Measurements from ENCODE around the gene AHNAK.

Gene AHNAK

DNA sequence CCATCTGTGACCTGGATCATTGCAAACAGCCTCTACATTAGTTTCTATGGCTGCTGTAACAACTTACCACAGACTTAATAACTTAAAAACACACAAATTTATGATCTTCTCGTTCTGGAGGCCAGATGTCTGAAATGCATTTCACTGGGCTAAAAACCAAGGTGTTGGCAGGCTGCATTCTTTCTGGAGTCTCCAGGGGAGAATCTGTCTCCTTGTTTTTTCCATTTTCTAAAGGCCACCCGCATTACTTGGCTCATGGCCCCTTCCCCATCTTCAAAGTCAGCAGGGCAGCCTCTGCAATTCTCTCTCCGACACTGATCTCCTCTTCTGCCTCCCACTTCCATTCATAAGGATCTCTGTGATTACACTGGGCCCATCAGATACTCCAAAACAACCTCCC lies 116.2 kb downstream of the AHNAK start:
- no peak for DNase-seq

DNA sequence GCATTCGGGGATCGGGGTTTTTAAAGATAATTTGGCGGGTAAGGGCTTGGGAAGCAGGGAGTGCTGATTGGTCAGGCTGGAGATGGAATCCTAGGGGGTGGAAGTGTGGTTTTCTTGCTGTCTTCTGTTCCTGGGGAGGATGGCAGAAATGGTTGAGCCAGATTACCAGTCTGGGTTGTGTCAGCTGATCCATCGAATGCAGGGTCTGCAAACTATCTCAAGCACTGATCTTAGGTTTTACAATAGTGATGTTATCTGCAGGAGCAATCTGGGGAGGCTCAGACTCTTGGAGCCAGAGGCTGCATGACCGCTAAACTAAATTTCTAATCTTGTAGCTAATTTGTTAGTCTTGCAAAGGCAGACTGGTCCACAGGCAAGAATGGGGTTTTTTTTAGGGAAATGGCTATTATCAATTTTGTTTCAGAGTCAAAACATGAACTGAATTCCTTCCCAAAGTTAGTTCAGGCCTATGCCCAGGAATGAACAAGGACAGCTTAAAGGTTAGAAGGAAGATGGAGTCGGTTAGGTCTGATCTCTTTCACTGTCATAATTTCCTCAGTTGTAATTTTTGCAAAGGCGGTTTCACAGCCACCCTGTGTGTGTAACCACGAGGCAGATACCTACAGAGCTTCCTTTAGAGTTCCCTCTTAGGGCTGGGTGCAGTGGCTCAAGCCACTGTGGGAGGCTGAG lies 117.6 kb downstream of the AHNAK start:
- no peak for DNase-seq

DNA sequence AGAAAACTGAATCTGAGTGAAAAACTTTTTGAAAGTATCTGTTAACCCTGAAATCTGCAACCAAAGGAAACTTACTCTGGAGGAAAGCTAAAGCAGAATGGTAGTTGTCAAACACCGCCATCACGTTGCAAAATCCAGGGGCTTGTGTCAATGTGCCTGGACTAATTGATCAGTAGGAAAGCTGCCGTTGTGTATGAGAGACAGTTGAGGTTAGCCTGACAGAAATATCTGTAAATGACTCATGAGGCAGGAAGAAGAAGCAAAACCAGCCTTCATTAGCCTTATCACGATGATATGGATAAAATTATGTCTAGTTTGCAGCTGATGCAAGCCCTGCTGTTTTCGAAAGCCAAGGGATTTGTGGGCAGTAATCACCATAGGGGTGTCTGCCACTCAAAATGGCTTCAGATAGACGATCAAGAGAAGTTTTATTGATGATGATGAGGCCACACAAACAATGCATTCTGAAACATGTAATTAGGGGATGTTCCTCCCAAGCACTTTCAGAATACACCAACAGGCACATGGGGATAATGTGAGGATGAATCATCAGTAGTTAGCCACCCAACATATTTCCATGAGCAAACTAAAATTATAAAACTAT lies 118.9 kb downstream of the AHNAK start:
- DNase-seq: no peak

DNA sequence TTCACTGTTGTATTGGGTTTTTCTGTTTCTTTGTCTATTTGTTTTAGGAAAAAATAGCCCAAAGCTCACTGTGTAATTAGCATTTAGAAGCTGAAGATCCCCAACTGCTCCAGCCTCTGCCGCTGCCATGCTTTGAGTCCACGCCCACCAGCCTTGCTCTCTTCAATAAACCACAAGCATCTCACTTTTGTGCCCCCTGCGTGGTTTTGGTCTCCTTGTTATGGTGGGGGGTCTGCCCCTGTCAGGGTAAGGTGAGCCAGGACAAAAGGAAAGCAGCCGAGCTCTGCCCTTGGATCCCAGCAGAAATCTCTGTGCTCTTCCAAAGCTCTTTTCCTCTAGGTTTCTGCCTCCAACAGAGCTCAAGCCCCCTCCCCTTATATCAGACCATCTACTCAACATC lies 123.6 kb downstream of the AHNAK start:
- DNase-seq: no peak

DNA sequence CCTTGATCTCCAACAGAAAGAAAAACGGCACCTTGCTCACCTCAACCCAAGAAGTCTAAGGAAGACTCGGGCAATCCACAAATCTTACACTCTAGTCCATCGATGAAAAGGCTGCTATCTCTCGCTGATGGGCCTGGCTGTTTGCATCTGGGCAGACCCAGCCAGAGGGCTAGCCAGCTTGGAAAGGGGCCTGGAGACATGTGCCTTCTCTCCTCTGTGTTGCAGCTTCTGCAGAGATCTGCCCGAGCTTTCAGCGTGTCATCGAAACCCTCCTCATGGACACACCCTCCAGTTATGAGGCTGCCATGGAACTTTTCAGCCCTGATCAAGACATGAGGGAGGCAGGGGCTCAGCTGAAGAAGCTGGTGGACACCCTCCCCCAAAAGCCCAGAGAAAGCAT lies 124.6 kb downstream of the AHNAK start:
- no peak for DNase-seq

DNA sequence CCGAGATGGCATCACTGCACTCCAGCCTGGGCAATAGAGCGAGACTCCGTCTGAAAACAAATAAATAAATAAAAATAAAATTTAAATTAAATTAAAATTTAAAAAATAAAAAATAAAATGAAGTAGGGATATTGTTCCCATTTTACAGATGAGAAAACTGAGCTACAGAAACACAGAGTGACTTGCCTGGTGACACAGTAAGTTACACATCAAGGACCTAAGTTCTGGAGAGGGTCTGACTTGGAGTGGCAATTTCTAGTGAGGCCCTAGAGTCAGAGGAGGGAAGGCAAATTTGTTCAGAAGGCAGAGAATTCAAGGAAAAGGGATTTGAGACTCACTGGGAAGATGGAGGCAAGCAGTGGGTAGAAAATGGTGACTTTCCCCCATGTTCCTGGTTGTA lies 125.7 kb downstream of the AHNAK start:
- DNase-seq: no peak

DNA sequence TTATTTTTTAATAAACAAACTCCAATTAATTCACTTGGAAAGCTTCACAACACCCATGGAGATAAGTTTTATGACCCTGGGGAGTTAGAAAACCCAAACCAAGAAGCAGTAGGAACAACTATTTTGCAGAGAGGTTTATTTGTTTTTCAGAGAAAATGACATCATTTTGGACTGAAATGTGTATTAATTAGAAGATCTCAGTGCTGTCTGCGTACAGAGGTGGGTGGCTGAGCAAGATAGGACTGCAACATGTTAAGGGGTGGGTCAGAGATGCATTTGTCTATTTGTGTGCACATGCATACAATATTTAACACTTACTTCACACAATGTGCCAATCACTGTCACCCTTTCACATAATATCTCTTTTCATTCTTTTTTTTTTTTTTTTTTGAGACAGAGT lies 126.7 kb downstream of the AHNAK start:
- DNase-seq: no peak

DNA sequence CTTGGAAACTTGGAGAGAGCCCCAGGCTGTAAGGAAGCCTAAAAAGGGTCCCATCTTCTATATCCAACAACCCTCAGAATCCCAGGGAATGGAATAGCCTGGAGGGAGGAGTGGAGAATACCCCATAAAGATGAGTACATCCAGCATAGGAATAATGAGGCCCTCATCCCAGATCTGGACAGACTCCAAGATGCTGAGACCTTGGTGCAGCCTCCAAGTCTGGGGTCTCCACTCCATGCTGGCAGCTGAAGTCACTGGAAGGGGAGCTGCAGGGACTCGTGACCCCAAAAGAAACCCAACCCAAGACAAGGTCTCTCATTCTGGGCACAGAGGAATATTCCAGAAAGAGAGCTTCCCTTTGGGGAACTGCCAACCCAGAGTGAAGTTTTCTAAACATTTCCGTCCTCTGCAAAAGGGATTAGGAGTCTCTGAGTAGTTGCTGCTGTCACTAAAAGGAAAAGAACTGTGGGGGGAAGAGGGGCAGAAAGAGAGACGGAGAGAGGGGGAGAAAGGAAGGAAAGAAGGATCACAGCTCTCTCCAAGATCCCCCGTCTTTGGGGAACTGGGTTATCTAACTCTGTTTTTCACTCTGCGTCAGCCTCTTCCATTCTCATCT lies 127.2 kb downstream of the AHNAK start:
- no peak for DNase-seq

DNA sequence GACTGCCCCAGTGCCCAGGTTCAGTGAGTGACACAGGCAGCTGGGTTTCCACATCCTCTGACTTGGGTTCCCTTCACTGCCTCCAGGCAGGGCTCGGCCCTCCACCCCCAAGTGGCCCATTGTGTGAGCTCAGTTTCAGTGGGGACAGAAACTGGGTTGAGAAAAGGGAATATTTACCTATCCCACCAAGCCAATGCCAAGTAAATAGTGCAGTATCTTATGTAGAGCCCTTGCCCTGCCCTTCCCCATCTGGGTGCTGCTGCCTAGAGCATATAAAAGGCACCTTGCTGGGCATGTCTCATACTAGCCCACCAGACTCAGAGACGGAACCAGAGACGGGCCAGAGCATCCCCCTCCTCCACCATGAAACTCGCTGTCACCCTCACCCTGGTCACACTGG lies 127.9 kb downstream of the AHNAK start, which contains the start of gene SCGB1A1:
Gene SCGB1A1, plus strand, starts transcription at position 301 of the 400 bp plus-strand sequence. Its CDS starts 63 bp downstream, at position 364.
- no peak for DNase-seq

DNA sequence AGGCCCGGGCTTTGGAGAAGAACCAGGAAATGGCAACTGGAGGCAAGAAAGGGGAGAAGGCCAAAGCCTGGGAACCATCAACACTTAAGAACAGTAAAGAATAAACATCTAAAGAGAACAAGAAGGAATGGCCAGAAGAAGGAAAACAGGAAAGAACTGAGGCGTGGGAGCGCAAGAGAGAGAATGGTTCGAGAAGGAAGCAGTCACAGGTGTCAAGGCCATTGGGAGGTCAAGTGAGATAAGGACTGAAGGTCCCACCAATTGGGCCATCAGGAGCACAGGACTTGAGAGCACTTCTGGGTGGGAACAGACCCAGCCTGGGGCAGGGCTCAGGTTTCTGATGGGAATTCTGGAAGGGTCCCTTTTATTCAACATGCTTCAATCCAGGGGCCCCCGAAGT lies 128.5 kb downstream of the AHNAK start:
- DNase-seq: no peak

DNA sequence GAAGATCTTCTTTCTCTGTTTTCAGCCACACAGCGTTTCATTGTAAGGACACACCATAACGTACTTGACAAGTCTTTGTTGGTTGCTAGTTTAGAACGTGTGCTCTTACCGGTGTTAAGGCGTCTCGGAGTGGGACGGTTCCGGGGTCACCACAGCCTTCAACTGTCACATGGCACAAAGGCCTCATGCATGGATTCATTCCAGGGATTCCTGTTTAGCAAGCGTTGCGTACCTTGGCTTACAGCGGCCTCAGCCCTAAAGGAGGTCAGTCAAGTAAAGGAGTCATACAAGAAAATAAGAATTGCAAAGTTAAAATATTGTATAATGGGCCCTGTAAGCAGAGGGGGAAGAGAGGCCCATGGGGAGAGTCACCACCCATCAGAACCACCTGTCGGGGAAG lies 130.0 kb downstream of the AHNAK start:
- no peak for DNase-seq

DNA sequence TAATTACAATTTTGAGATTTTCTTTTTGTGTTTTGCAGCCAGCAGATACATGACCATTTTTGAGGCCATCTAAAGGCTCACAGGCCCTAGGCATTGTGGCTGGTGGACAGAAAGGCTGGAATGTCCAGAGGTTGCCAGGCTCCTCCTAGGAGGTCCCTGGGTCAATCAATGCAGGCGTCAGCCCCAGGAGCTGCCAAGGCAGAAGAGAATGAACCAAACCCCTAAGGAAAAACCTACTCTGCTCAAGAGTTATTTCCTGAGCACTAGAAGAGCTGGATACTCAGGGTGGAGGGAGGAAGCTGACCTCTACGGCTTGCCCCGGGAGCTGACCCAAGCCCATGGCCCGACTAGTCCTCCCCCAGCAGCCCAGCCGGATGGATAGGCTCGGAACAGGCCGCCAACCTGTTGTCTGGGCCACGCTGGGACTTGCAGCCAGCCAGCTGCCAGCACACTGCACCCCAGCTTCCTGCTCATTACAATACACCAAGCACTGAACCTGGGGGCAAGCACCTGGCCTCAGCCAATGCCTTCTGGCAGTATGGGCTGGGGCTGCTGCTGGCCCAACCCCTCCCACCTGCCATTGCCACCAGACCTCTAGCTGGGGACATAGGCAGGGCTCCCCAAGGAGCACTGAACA lies 133.4 kb downstream of the AHNAK start:
- DNase-seq: no peak

DNA sequence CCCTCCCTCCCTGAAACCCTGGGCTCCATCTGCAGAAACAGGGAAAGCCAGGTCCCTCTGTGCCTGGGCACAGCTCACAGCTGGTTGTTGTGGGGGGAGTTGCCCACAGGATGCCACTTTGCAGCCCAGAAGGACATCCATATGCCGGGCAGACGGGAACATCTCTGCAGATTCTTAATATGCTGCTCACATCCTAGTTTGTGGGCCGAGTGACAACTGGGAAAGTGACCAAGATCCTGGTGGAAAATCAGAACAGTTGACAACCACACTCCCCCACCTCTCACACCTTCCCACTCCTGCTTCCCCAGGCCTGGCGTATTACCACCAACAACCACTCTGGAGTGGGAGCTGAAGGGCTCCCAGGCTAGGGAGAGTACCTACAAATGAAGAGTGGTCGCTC lies 135.1 kb downstream of the AHNAK start:
- no peak for DNase-seq

DNA sequence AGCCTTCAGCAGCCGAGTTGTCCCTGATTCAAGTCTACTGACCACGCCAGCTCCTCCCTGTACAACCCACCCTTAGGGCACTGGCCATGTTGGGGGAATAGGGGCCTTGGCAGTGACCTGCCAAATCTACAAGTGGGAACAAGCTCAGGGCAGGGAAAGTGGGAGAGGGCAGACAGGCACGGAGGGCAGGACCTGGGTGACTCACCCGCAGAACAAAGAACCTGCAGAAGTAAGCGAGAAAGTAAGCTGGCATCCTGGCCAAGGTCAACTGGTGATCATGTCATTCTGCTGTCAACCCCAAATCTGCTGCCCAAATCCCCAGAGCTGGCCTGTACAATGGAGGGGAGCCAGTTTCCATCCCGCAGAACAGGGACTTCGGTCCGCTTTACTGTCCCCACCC lies 135.6 kb downstream of the AHNAK start:
- DNase-seq: no peak

DNA sequence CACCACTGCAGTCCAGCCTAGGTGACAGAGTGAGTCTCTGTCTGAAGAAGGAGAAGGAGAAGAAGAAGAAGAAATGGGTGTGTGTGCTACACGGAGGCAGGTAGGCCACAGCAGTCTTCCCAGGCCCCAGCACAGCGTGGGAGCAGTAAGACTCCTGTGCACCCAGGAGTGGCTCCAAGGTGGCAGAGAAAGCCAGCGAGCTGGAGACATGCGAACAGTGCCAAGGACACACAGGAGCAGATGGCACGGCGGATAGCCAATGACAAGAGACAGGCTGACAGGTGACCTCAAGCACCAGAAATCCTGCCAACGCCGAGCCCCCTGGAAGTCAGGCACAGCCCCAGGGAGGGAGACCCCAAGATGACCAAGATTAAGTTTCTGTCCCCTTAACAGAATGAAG lies 136.8 kb downstream of the AHNAK start:
- DNase-seq: no peak

DNA sequence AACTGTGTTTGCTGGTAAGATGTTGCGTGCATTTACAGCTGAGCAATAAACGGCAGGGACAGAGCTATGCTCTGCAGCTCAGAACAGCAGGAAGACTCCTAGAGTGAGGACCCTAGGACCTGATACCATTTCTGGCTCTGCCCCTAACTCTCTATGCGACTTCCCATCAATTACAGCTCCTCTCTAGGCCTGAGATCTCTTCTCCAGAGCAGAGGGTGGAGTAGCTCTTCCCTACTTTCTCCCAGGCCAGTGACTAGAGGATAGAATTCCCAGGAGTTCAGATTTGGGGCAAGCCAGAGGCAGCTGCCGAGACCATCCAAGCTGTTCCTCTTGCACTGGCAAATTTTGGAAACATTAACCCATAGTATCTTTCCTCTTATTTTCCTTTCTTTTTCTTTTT lies 140.6 kb downstream of the AHNAK start:
- no peak for DNase-seq

DNA sequence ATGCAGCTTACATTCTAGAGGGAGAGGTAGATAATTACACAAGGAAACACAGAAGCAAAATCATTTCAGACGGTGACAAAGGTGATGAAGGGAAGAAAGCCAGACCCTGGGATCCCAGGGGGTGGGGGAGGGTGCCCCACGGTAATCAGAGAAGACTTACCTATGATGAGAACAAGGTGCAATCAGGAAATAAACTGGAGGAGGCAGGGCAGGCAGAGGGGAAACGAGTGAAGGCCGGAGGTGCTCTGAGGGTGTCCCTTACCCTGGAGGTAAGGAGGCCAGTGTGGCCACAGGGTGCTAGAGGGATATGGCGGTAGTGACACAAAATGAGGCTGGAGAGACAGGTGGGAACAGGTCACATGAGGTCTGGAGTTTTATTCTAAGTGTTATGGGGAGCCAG lies 141.7 kb downstream of the AHNAK start:
- no peak for DNase-seq

DNA sequence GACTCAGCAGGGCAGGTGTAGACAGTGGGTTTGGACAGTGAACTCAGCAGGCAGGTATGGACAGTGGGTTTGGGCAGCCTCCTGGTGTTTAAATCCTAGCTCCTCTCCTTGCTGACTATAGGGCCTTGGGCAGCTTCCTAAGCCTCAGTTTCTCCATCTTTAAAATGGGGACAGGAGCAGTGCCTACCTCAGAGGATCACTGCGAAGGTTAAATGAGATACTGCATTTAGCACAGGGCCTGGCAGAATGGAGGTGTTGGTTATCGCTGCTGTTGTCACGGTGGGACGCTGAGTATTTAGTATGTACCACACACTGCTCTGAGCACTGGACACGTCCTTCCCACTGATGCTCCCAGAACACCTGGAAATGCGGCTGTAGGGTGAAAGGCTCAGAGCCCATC lies 142.2 kb downstream of the AHNAK start:
- DNase-seq: no peak

DNA sequence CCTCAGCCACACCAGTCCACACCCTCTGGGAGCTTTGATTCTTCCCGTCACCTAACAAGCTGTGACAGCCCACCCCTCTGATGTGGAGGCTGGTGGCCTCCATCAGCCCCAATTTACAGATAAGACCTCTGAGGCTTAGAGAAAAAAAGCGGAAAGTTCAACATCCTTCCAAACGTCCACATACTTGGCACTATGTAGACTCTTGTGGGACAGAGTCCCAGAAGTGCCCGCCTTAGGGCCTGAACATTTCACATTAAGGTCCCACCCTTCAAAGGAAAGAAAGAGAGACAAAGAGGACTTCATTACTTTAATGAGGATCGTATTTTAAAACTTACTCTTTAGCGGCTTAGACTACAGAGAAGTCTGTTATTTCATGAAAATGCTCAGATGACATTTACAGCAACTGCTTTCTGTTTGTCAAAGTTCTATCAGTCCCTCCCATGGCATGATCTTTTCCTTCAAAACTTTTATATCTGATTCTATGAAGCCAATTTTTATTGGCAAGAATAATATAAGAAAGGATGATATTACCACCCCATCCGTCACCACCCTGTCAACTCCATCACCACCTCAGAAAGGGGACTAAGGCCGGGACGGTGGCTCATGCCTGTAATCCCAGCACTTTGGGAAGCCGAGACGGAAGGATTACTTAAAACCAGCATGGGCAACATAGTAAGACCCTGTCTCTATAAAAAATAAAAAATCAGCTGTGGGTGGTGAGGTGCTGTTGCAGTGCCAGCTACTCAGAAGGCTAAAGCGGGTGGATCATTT lies 143.5 kb downstream of the AHNAK start:
- DNase-seq: no peak

DNA sequence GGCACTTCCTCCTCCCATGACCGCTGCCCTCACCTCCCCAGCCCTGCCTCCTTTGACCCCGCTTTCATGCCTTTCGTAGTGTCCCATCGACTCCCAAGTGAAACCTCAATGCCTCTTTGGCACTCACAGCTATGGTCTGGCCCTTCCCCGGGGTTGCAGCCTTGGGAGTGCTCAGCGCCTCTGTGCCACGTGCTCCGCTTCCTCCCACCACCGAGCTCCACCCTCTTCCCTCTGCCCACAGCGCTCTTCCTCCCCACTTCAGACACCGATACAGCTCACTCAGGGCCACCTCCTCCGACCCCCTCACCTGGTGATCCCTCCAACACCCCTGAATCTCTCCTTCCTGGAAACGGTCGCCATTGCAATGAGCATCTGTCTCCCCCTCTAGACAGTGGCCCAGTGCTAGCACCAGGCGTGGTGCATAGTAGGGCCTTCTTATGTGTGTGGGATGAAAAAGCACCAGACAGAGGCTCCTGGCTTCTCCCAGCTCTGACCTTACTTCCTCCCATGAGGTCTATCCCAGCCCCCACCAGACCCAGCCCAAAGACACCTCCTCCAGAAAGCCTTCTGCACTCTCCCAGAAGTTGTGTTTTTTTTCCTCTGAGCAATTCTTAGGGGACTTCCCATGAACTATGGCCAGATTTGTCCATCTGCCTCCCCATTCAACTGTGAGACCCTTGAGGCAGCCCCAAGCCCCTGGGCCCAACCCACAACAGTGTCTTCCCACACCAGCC lies 144.2 kb downstream of the AHNAK start:
- peak; percentile 44 for DNase-seq

DNA sequence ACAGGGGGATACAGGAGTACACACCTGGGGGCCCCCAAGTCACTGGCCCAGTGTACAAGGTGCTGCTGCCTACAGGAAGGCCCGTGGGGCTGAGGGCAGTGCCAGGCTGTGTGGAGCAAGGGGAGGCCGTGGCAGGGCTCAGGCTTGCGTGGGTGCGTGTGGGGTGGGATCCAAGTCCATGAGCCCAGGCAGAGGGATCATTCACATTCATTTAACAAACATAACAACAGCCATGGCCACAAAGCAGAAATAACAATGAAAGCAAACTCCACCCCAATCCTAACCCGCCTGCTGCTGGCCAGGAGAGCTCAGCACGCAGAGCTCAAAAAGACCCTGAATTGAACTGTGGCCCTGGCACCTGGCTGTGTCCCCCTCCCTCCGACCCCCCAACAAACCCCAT lies 144.8 kb downstream of the AHNAK start:
- no peak for DNase-seq

DNA sequence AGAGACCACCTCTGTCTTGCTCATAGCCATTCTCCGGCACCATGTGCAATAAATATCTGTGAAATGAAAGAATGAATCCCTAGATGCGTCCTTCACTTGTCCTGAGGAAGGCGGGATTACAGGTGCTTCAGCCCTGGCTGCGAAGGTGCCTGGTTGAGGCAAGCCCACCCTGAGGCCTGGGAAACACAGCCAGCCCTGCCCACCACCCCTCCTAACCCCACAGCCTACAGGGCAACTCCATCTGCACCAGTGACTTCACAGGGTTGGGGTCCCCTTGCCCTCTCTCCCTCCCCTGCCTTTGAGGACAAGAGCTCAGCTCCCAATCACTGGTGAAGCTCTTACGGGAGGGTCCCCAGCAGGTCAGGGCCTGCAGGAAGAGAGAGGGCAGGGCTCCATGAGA lies 145.2 kb downstream of the AHNAK start:
- no peak for DNase-seq

DNA sequence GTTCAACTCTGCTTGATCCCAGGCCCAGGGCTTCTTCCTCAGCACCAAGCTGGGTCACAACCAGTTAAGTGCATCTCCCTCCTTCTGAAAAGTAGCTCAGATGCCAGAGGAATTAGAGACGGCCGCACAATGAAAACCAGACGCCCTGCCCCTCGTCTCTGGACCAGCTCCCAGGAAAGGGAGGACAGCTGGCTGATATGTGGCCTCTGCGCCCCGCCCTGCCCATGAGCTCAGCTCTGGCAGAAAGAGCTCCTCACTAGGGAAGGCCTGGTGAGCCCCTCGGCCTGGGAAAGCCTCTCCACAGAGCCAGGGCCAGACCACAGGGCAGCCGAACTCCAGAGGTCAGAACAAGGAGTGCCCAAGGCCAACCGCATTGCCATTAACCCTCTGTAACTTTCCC lies 145.8 kb downstream of the AHNAK start:
- DNase-seq: no peak

All from central memory CD4-positive, alpha-beta T cell (primary cell).